A549 (cell line): ENCODE measurements around the gene CFAP46. TPM values are rescaled to one million over a fixed set of nuclear protein-coding genes. Genes with fewer than 3 reads are reported as not detected.
A peak's percentile ranks its signal among the peaks of the same experiment; 100 is the strongest.

Experiments used
- ATAC-seq, 2 experiments: fragments of 200-7000 bp in 1 of 2; fragments of >200 bp in 1 of 2; cut with Nextera tagmentation in 1 of 2; cut with Tn5 transposase in 1 of 2; 3 replicates each; pipeline versions ENCODE4 v1.8.0 to v1.9.1; 2018 to 2020; ENCODE audit warnings: mild to moderate bottlenecking in 1 of 2, moderate library complexity in 1 of 2
- CTCF ChIA-PET: fragments of 300-600 bp; sonication (Branson Sonifier 250); formaldehyde crosslinking; extraction: SDS; loops from one replicate; lab custom pipeline; 2021; ENCODE audit warnings: antibody characterized with exemption, inconsistent platforms; lab: Yijun Ruan, JAX
- POLR2A ChIA-PET: fragments of 350-600 bp; formaldehyde crosslinking; extraction: SDS; loops from one replicate; lab custom pipeline; 2021; ENCODE audit warnings: antibody characterized with exemption, inconsistent platforms; lab: Yijun Ruan, JAX
- DNase-seq, 2 experiments: peaks; one replicate each; pipeline versions ENCODE4 v3.0.0 to v3.0.0-alpha.2; 2011 to 2016; ENCODE audit warnings: low read depth in 1 of 2, low spot score in 1 of 2
- FAIRE-seq: peaks from 2 replicates; lab custom pipeline; 2011; peaks lifted over from hg19 to GRCh38; lab: Jason Lieb, UNC
- H3K27ac ChIP-seq, 2 experiments: fragments of >200 bp; sonication (Bioruptor Twin); formaldehyde crosslinking; 3 replicates each; pipeline ENCODE4 v1.5.1; 2016 to 2017
- H3K4me1 ChIP-seq: fragments of >200 bp; sonication (Bioruptor Twin); formaldehyde crosslinking; 3 replicates; pipeline ENCODE4 v1.6.1; 2016
- H3K4me2 ChIP-seq: fragments of >200 bp; sonication (Bioruptor Twin); formaldehyde crosslinking; 3 replicates; pipeline ENCODE4 v1.6.1; 2016
- H3K4me3 ChIP-seq: fragments of >200 bp; sonication (Bioruptor Twin); formaldehyde crosslinking; 3 replicates; pipeline ENCODE4 v1.5.1; 2016
- H3K9me3 ChIP-seq: fragments of >200 bp; sonication (Bioruptor Twin); formaldehyde crosslinking; 3 replicates; pipeline ENCODE4 v1.6.1; 2016
- CBX2 ChIP-seq: fragments of 200-600 bp; sonication (generic); IDR thresholded peaks from 2 replicates; pipeline ENCODE4 v1.6.1; 2016; ENCODE audit warnings: low read depth, mild to moderate bottlenecking, borderline replicate concordance
- CEBPB ChIP-seq, 2 experiments: fragments of >200 bp in 1 of 2; sonication (Bioruptor Twin) in 1 of 2; formaldehyde crosslinking in 1 of 2; IDR thresholded peaks; 2 replicates each; pipeline ENCODE4 v1.6.1; 2012 to 2016
- ELK1 ChIP-seq: fragments of 150-350 bp; IDR thresholded peaks from 2 replicates; pipeline ENCODE4 v1.6.1; 2014; ENCODE audit warnings: low read depth, mild to moderate bottlenecking, low read length
- PHF8 ChIP-seq: fragments of 200-600 bp; sonication (generic); IDR thresholded peaks from 2 replicates; pipeline ENCODE4 v1.6.1; 2016; ENCODE audit warnings: low read depth, mild to moderate bottlenecking, antibody characterized with exemption, moderate library complexity, borderline replicate concordance
- USF2 ChIP-seq: fragments of 450-650 bp; IDR thresholded peaks from 2 replicates; pipeline ENCODE4 v1.6.1; 2014; ENCODE audit warnings: antibody characterized with exemption
- ZNF302 ChIP-seq: fragments of 250-450 bp; sonication (Bioruptor Pico); IDR thresholded peaks from 2 replicates; pipeline ENCODE4 v1.9.0; 2021; ENCODE audit warnings: inconsistent platforms, mild to moderate bottlenecking, moderate library complexity
- WGBS: methylation state at CpG from one replicate; pipeline ENCODE4 v1.1.6; 2017; ENCODE audit errors: missing lambda C conversion rate; 5-methylcytosine and 5-hydroxymethylcytosine counted together
- polyA plus RNA-seq, 4 experiments: library from polyadenylated mRNA; depleted of rRNA in 3 of 4; stranded (reverse); fragments of >200 nt; fragmentation: RNase III in 1 of 4; extraction: RNeasy Plus Mini Kit Qiagen cat#74134 plus additional on column Dnase treatment in 1 of 4; gene quantifications; 2 replicates in 3 of 4; 3 replicates in 1 of 4; pipeline ENCODE4 v1.2.3, GENCODE V29; 2011 to 2017
- TF ChIP-seq, protein P1 (sequence below): IDR thresholded peaks from 2 replicates; pipeline ENCODE4 v1.6.1; 2012; ENCODE audit warnings: low read depth, borderline replicate concordance
- TF ChIP-seq, protein P2 (sequence below): fragments of >200 bp; sonication (Bioruptor Twin); formaldehyde crosslinking; IDR thresholded peaks from 3 replicates; pipeline ENCODE4 v1.6.1; 2016
- TF ChIP-seq, protein P3 (sequence below): fragments of 200-600 bp; sonication (generic); IDR thresholded peaks from 2 replicates; pipeline ENCODE4 v1.6.1; 2016; ENCODE audit warnings: antibody characterized with exemption, mild to moderate bottlenecking, moderate library complexity

CFAP46 gene
- polyA plus RNA-seq, 2 of the 4 experiments (the other 2 are of a cell fraction): 0.88 to 1.8 TPM

DNA sequence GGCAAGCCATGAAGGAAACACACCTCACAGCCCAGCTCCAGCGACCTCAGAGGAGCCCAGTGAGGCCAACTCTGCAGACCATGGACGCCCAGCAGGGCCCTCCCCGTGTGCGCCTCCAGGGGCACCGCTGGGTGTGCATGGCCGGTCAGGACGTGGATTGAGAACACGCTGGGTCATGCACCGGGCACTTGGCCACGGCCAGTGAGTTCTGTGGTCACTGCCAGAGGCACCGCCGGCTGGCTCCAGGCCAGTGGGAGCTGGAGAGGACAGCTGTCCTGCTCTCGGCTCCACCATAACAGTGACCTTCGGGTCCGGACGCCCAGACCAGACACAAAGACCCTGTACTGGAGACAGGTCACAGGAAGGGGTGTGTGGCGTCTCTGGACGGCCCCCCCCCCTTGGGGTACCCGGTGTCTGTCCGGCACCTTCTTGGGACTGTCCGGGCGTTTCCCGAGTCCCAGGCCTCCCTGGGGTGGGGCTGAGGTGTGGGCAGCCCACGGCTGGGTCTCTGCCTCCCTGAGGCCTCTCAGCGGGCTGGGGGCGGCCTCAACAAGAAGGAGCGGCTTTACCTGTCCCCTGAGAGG is 106.0 kb downstream of the CFAP46 start:
- 24% methylated on average over 16 of the region's 27 CpGs for WGBS
- no peak for DNase-seq
- peaks cover 6% of the 10 kb centered on the region; the same call in 1 of the 3 replicates for H3K4me1 ChIP-seq
- peak overlapping the region; percentile 58 for H3K4me2 ChIP-seq
- ChIA-PET CTCF (interaction anchor here (0.6 to 0.9 kb wide), 3 partner anchors 50 to 289 kb away, joined by 3 to 6 read pairs (median 4); no protein-coding TSS in a partner anchor), POLR2A (no interaction called here)
- no peak for FAIRE-seq
- TF ChIP-seq USF2: no peak
- no peak overlapping the region for H3K4me3 ChIP-seq
- peaks cover 3% of the 10 kb centered on the region; the same call in 2 of the 3 replicates for H3K9me3 ChIP-seq
- 0 out of 6 replicates have a peak overlapping the region, but pooled peaks of 1 of the 2 experiments have one; percentile 27 for H3K27ac ChIP-seq
- peak; percentile 69 to 74 for ATAC-seq

GRCh38 chr10:132835848-132836233 is 106.5 kb downstream of the CFAP46 start:
- no peak for TF ChIP-seq PHF8
- TF ChIP-seq, protein P1, sequence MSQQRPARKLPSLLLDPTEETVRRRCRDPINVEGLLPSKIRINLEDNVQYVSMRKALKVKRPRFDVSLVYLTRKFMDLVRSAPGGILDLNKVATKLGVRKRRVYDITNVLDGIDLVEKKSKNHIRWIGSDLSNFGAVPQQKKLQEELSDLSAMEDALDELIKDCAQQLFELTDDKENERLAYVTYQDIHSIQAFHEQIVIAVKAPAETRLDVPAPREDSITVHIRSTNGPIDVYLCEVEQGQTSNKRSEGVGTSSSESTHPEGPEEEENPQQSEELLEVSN: no peak
- TF ChIP-seq CBX2: no peak
- TF ChIP-seq CEBPB (IDR thresholded peaks at IDR 0.05): no peak
- TF ChIP-seq, protein P2, sequence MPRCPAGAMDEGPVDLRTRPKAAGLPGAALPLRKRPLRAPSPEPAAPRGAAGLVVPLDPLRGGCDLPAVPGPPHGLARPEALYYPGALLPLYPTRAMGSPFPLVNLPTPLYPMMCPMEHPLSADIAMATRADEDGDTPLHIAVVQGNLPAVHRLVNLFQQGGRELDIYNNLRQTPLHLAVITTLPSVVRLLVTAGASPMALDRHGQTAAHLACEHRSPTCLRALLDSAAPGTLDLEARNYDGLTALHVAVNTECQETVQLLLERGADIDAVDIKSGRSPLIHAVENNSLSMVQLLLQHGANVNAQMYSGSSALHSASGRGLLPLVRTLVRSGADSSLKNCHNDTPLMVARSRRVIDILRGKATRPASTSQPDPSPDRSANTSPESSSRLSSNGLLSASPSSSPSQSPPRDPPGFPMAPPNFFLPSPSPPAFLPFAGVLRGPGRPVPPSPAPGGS: no peak
- no peak for TF ChIP-seq ELK1
- TF ChIP-seq, protein P3, sequence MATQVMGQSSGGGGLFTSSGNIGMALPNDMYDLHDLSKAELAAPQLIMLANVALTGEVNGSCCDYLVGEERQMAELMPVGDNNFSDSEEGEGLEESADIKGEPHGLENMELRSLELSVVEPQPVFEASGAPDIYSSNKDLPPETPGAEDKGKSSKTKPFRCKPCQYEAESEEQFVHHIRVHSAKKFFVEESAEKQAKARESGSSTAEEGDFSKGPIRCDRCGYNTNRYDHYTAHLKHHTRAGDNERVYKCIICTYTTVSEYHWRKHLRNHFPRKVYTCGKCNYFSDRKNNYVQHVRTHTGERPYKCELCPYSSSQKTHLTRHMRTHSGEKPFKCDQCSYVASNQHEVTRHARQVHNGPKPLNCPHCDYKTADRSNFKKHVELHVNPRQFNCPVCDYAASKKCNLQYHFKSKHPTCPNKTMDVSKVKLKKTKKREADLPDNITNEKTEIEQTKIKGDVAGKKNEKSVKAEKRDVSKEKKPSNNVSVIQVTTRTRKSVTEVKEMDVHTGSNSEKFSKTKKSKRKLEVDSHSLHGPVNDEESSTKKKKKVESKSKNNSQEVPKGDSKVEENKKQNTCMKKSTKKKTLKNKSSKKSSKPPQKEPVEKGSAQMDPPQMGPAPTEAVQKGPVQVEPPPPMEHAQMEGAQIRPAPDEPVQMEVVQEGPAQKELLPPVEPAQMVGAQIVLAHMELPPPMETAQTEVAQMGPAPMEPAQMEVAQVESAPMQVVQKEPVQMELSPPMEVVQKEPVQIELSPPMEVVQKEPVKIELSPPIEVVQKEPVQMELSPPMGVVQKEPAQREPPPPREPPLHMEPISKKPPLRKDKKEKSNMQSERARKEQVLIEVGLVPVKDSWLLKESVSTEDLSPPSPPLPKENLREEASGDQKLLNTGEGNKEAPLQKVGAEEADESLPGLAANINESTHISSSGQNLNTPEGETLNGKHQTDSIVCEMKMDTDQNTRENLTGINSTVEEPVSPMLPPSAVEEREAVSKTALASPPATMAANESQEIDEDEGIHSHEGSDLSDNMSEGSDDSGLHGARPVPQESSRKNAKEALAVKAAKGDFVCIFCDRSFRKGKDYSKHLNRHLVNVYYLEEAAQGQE: no peak
- TF ChIP-seq ZNF302 (CRISPR knock-in tag): no peak
- TF ChIP-seq, all 56 proteins: peak for 0
- no peak for DNase-seq
- Histone ChIP-seq H3K4me2 (peak overlapping the region; percentile 58), H3K27ac (no peak overlapping the region), H3K4me1 (peaks cover 6% of the 10 kb centered on the region; the same call in 1 of the 3 replicates), H3K4me3 (no peak overlapping the region), H3K9me3 (no peaks in the 10 kb centered on the region)
- POLR2A ChIA-PET: no interaction called here
- 0% methylated on average over 1 of the region's 18 CpGs for WGBS
- FAIRE-seq: no peak
- CTCF ChIA-PET: interaction anchor here (0.6 to 0.9 kb wide), 3 partner anchors 50 to 289 kb away, joined by 3 to 6 read pairs (median 4); no protein-coding TSS in a partner anchor
- ATAC-seq: no peak
